Keratinocyte (primary cell): Measurements from ENCODE around the gene NNAT. TPM values are rescaled to one million over a fixed set of nuclear protein-coding genes. Genes with fewer than 3 reads are reported as not detected.

Experiments
- DNase-seq: peaks from one replicate; pipeline ENCODE4 v3.0.0-alpha.2; 2011; ENCODE audit warnings: low read depth, missing footprints, low spot score
- FAIRE-seq: peaks from 2 replicates; lab custom pipeline; 2011; peaks lifted over from hg19 to GRCh38; lab: Jason Lieb, UNC
- H2AFZ ChIP-seq: 2 replicates; pipeline ENCODE4 v1.6.0; 2012; ENCODE audit warnings: low read length, control low read depth, inconsistent platforms; ENCODE audit not compliant: control insufficient read depth
- H3K27ac ChIP-seq: 2 replicates; pipeline ENCODE4 v1.5.1; 2011; ENCODE audit warnings: low read length; ENCODE audit not compliant: control insufficient read depth, insufficient read depth
- H3K27me3 ChIP-seq: 3 replicates; pipeline ENCODE4 v1.6.0; 2011; ENCODE audit warnings: low read length; ENCODE audit not compliant: control insufficient read depth, insufficient read depth; ENCODE audit errors: extremely low read depth
- H3K36me3 ChIP-seq, 2 experiments: 2 replicates in 1 of 2; 3 replicates in 1 of 2; pipeline ENCODE4 v1.5.1; 2011; ENCODE audit warnings: low read length in 2 of 2, mild to moderate bottlenecking in 1 of 2; ENCODE audit not compliant: control insufficient read depth in 2 of 2, insufficient read depth in 2 of 2; ENCODE audit errors: extremely low read depth in 1 of 2
- H3K4me1 ChIP-seq: 3 replicates; pipeline ENCODE4 v1.5.1; 2011; ENCODE audit warnings: low read length; ENCODE audit not compliant: control insufficient read depth, insufficient read depth; ENCODE audit errors: extremely low read depth
- H3K4me2 ChIP-seq: 3 replicates; pipeline ENCODE4 v1.6.0; 2011; ENCODE audit warnings: low read depth, low read length; ENCODE audit not compliant: control insufficient read depth, insufficient read depth; ENCODE audit errors: extremely low read depth
- H3K4me3 ChIP-seq, 3 experiments: fragments of 200-600 bp in 1 of 3; sonication (generic) in 1 of 3; 2 replicates in 2 of 3; 3 replicates in 1 of 3; pipeline ENCODE4 v1.5.1; 2011 to 2016; ENCODE audit warnings: low read length in 3 of 3, mild to moderate bottlenecking in 3 of 3, control low read depth in 2 of 3, inconsistent platforms in 1 of 3, low read depth in 1 of 3, mixed read lengths in 1 of 3, mixed run types in 1 of 3, moderate library complexity in 1 of 3; ENCODE audit not compliant: control insufficient read depth in 2 of 3, insufficient read depth in 2 of 3; ENCODE audit errors: extremely low read depth in 1 of 3
- H3K79me2 ChIP-seq: 2 replicates; pipeline ENCODE4 v1.6.0; 2012; ENCODE audit warnings: low read length; ENCODE audit not compliant: control insufficient read depth, insufficient read depth
- H3K9ac ChIP-seq: 3 replicates; pipeline ENCODE4 v1.6.0; 2011; ENCODE audit warnings: low read length; ENCODE audit not compliant: control insufficient read depth, insufficient read depth; ENCODE audit errors: extremely low read depth
- H3K9me1 ChIP-seq: 3 replicates; pipeline ENCODE4 v1.6.0; 2011; ENCODE audit warnings: low read length; ENCODE audit not compliant: control insufficient read depth, insufficient read depth; ENCODE audit errors: extremely low read depth
- H3K9me3 ChIP-seq: 2 replicates; pipeline ENCODE4 v1.5.1; 2012; ENCODE audit warnings: low read depth, low read length; ENCODE audit not compliant: control insufficient read depth
- H4K20me1 ChIP-seq: 3 replicates; pipeline ENCODE4 v1.6.0; 2011; ENCODE audit warnings: low read length; ENCODE audit not compliant: control insufficient read depth, insufficient read depth; ENCODE audit errors: extremely low read depth
- CTCF ChIP-seq, 3 experiments: IDR thresholded peaks in 1 of 3; conservative IDR thresholded peaks in 1 of 3; optimal IDR thresholded peaks in 1 of 3; 2 replicates in 2 of 3; 3 replicates in 1 of 3; pipeline versions ENCODE3 to v1.5.1; 2011; ENCODE audit warnings: low read length in 3 of 3, mild to moderate bottlenecking in 3 of 3, moderate library complexity in 2 of 3, control low read depth in 1 of 3, inconsistent platforms in 1 of 3; ENCODE audit not compliant: insufficient read depth in 2 of 3; ENCODE audit errors: extremely low read depth in 1 of 3
- EZH2 ChIP-seq: IDR thresholded peaks from one replicate; pipeline ENCODE4 v1.6.1; 2012; ENCODE audit warnings: inconsistent platforms, mild to moderate bottlenecking, low read length, moderate library complexity
- dilution Hi-C: fragments of 300-500 bp; cut with MboI; formaldehyde crosslinking; loops from one replicate; pipeline ENCODE4 v1.7.0; 2020; ENCODE audit warnings: low sequenced_read_pairs; ENCODE audit not compliant: extremely low pct_ligation_motif_present
- polyA plus RNA-seq, 5 experiments: library from polyadenylated mRNA; depleted of rRNA in 3 of 5; stranded (reverse) in 3 of 5; stranded (forward) in 1 of 5; unstranded in 1 of 5; fragments of >200 nt; gene quantifications; 1 replicate in 1 of 5; 2 replicates in 3 of 5; 3 replicates in 1 of 5; pipeline versions ENCODE4 v1.2.1 to v1.2.3, GENCODE V29; 2011 to 2012; ENCODE audit warnings: missing spikeins in 2 of 5, low read depth in 1 of 5, low replicate concordance in 1 of 5

NNAT gene
- polyA plus RNA-seq, 1 donor (not counting 4 experiments of a cell fraction or from before 2014, with no cell fraction given): 0.79 TPM

GRCh38 chr20:37506152-37506725 is 14.8 kb upstream of the NNAT start:
- peaks cover 20 to 26% of the 10 kb centered on the region in 2 experiments for H3K36me3 ChIP-seq
- TF ChIP-seq EZH2 (no peak), CTCF (optimal IDR thresholded peaks at IDR 0.05 in 1 of 3, IDR thresholded peaks at IDR 0.05 in 1 of 3, conservative IDR thresholded peaks at IDR 0.05 in 1 of 3; ENCODE audit: extremely low read depth in 1 of 3, insufficient read depth in 2 of 3, low read length in 3 of 3) (no peak)
- dilution Hi-C loops: no loop called here

GRCh38 chr20:37510226-37510625 is 10.8 kb upstream of the NNAT start:
- TF ChIP-seq CTCF (optimal IDR thresholded peaks at IDR 0.05 in 1 of 3, IDR thresholded peaks at IDR 0.05 in 1 of 3, conservative IDR thresholded peaks at IDR 0.05 in 1 of 3; ENCODE audit: extremely low read depth in 1 of 3, insufficient read depth in 2 of 3, low read length in 3 of 3) (no peak), EZH2 (no peak)
- dilution Hi-C loops: no loop called here
- Histone ChIP-seq H3K36me3 (peaks cover 35 to 53% of the 10 kb centered on the region in 2 experiments), H3K79me2 (peaks cover 47% of the 10 kb centered on the region), H3K27ac (no peak overlapping the region), H3K9me3 (no peaks in the 10 kb centered on the region), H3K27me3 (no peaks in the 10 kb centered on the region), H3K9me1 (peaks cover 8% of the 10 kb centered on the region), H2AFZ (no peak overlapping the region), H3K4me2 (no peak overlapping the region), H3K4me1 (peaks cover 10% of the 10 kb centered on the region), H3K4me3 (no peak overlapping the region), H3K9ac (no peak overlapping the region), H4K20me1 (peaks cover 36% of the 10 kb centered on the region)
- DNase-seq (no peak), FAIRE-seq (no peak)

More at GRCh38 chr20:37506152-37506725, 14.8 kb upstream of the NNAT start:
- Histone ChIP-seq H2AFZ (no peak overlapping the region), H4K20me1 (peaks cover 16% of the 10 kb centered on the region), H3K27me3 (no peaks in the 10 kb centered on the region), H3K4me1 (no peaks in the 10 kb centered on the region), H3K9me3 (no peaks in the 10 kb centered on the region), H3K79me2 (peaks cover 12% of the 10 kb centered on the region), H3K27ac (no peak overlapping the region), H3K4me2 (no peak overlapping the region), H3K9ac (no peak overlapping the region), H3K9me1 (peaks cover 2% of the 10 kb centered on the region), H3K4me3 (no peak overlapping the region)
- no peak for DNase-seq
- no peak for FAIRE-seq
